Measurements from ENCODE around the gene TMTC4. TPM values are rescaled to one million over a fixed set of nuclear protein-coding genes. Genes with fewer than 3 reads are reported as not detected.

TMTC4 gene
- total RNA-seq, 1 donor from 2014 or later: 6.2 TPM

GRCh38 chr13:100673376-100673712 is 1.3 kb downstream of the TMTC4 start:
- intact Hi-C loops (cut with micrococcal nuclease): no loop called here
- H3K27ac ChIP-seq (replicated peaks): peak overlapping the region; percentile 96
- TF ChIP-seq CTCF (IDR thresholded peaks at IDR 0.05; ENCODE audit: borderline replicate concordance): no peak

GRCh38 chr13:100671389-100672182 is 3.0 kb downstream of the TMTC4 start:
- intact Hi-C loops (cut with micrococcal nuclease): no loop called here
- no peak for DNase-seq
- H3K4me3 ChIP-seq: no peak overlapping the region
- no peaks in the 10 kb centered on the region for H3K9me3 ChIP-seq (replicated peaks)
- peaks cover 22% of the 10 kb centered on the region for H3K36me3 ChIP-seq
- H3K27ac ChIP-seq (replicated peaks): no peak overlapping the region
- TF ChIP-seq CTCF (IDR thresholded peaks at IDR 0.05; ENCODE audit: borderline replicate concordance): no peak
- H3K4me1 ChIP-seq: peaks cover 30% of the 10 kb centered on the region
- no peaks in the 10 kb centered on the region for H3K27me3 ChIP-seq (ENCODE audit: low read depth)

More at GRCh38 chr13:100673376-100673712, 1.3 kb downstream of the TMTC4 start:
- Histone ChIP-seq H3K27me3 (ENCODE audit: low read depth) (no peaks in the 10 kb centered on the region), H3K4me1 (peaks cover 30% of the 10 kb centered on the region), H3K36me3 (peaks cover 5% of the 10 kb centered on the region), H3K9me3 (replicated peaks) (no peaks in the 10 kb centered on the region), H3K4me3 (peak overlapping the region; percentile 93)
- DNase-seq: no peak

GRCh38 chr13:100668408-100668807 is 6.2 kb downstream of the TMTC4 start:
- TF ChIP-seq CTCF (IDR thresholded peaks at IDR 0.05; ENCODE audit: borderline replicate concordance): no peak
- no peak overlapping the region for H3K27ac ChIP-seq (replicated peaks)
- no peaks in the 10 kb centered on the region for H3K27me3 ChIP-seq (ENCODE audit: low read depth)
- intact Hi-C loops (cut with micrococcal nuclease): no loop called here
- H3K4me1 ChIP-seq: peaks cover 12% of the 10 kb centered on the region
- no peak overlapping the region for H3K4me3 ChIP-seq
- peaks cover 48% of the 10 kb centered on the region for H3K36me3 ChIP-seq
- H3K9me3 ChIP-seq (replicated peaks): no peaks in the 10 kb centered on the region
- DNase-seq: no peak

- H3K9me3 ChIP-seq (replicated peaks): no peaks in the 10 kb centered on the region
- no peak overlapping the region for H3K4me3 ChIP-seq
- H3K27ac ChIP-seq (replicated peaks): no peak overlapping the region
- H3K36me3 ChIP-seq: peaks cover 53% of the 10 kb centered on the region
- H3K27me3 ChIP-seq (ENCODE audit: low read depth): no peaks in the 10 kb centered on the region
- TF ChIP-seq CTCF (IDR thresholded peaks at IDR 0.05; ENCODE audit: borderline replicate concordance): no peak
- peaks cover 7% of the 10 kb centered on the region for H3K4me1 ChIP-seq
- no peak for DNase-seq
- intact Hi-C loops (cut with micrococcal nuclease): no loop called here
Measured at GRCh38 chr13:100667894-100668293, 6.7 kb downstream of the TMTC4 start.

- H3K9me3 ChIP-seq (replicated peaks): no peaks in the 10 kb centered on the region
- no peak overlapping the region for H3K4me3 ChIP-seq
- intact Hi-C loops (cut with micrococcal nuclease): no loop called here
- H3K27ac ChIP-seq (replicated peaks): no peak overlapping the region
- no peak for DNase-seq
- no peaks in the 10 kb centered on the region for H3K4me1 ChIP-seq
- H3K36me3 ChIP-seq: peaks cover 69% of the 10 kb centered on the region
- no peak for TF ChIP-seq CTCF (IDR thresholded peaks at IDR 0.05; ENCODE audit: borderline replicate concordance)
- no peaks in the 10 kb centered on the region for H3K27me3 ChIP-seq (ENCODE audit: low read depth)
Measured at GRCh38 chr13:100666124-100666523, 8.5 kb downstream of the TMTC4 start.

All from left ventricle myocardium inferior (tissue), 1 donor.